Brain microvascular endothelial cell (primary cell): ENCODE data around the gene NQO1.

Experiments
- DNase-seq: peaks from one replicate; pipeline ENCODE4 v3.0.0-alpha.2; 2020
- H3K27ac ChIP-seq: fragments of 250-450 bp; sonication (Bioruptor Pico); 2 replicates; pipeline ENCODE4 v1.5.1; 2020; ENCODE audit warnings: mild to moderate bottlenecking, moderate library complexity
- H3K27me3 ChIP-seq: fragments of 250-450 bp; sonication (Bioruptor Pico); replicated peaks from 2 replicates; pipeline ENCODE4 v1.5.1; 2020; ENCODE audit warnings: mild to moderate bottlenecking
- H3K36me3 ChIP-seq: fragments of 250-450 bp; sonication (Bioruptor Pico); replicated peaks from 2 replicates; pipeline ENCODE4 v1.5.1; 2020; ENCODE audit warnings: mild to moderate bottlenecking
- H3K4me3 ChIP-seq: 2 replicates; pipeline ENCODE4 v1.5.1; 2011; ENCODE audit warnings: low read depth, mild to moderate bottlenecking, control low read depth, low read length, moderate library complexity
- in situ Hi-C: cut with HindIII; loops from 2 replicates; pipeline ENCODE4 v1.10.0; 2017; ENCODE audit warnings: low sequenced_read_pairs, low pct_ligation_motif_present
- TF ChIP-seq, protein P1 (sequence below): IDR thresholded peaks from 2 replicates; pipeline ENCODE4 v1.5.1; 2011; ENCODE audit warnings: low read depth, mild to moderate bottlenecking, moderate library complexity, low read length, control low read depth, inconsistent platforms; ENCODE audit errors: missing control alignments

Gene NQO1

DNA sequence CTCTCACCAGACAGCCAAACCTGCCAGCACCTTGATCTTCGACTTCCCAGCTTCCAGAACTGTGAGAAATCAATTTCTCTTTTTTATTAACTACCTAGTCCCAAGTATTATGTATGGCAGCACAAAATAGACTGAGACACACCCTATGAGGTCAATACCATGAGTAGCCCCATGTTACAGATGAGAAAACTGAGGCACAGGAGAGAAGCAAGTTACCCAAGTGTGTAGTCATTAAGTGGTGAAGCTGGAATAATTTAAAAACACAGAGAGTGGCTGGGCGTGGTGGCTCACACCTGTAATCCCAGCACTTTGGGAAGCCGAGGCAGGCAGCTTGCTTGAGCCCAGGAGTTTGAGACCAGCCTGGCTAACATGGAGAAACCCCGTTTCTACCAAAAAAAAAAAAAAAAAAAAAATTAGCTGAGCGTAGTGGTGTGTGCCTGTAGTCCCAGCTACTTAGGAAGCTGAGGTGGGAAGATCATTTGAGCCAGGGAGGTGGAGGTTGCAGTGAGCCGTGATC, 4.9 kb downstream of the NQO1 start:
- H3K27ac ChIP-seq = no peak overlapping the region
- no peaks in the 10 kb centered on the region for H3K27me3 ChIP-seq
- in situ Hi-C loops = no loop called here
- TF ChIP-seq, protein P1, sequence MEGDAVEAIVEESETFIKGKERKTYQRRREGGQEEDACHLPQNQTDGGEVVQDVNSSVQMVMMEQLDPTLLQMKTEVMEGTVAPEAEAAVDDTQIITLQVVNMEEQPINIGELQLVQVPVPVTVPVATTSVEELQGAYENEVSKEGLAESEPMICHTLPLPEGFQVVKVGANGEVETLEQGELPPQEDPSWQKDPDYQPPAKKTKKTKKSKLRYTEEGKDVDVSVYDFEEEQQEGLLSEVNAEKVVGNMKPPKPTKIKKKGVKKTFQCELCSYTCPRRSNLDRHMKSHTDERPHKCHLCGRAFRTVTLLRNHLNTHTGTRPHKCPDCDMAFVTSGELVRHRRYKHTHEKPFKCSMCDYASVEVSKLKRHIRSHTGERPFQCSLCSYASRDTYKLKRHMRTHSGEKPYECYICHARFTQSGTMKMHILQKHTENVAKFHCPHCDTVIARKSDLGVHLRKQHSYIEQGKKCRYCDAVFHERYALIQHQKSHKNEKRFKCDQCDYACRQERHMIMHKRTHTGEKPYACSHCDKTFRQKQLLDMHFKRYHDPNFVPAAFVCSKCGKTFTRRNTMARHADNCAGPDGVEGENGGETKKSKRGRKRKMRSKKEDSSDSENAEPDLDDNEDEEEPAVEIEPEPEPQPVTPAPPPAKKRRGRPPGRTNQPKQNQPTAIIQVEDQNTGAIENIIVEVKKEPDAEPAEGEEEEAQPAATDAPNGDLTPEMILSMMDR = no peak
- DNase-seq = no peak
- H3K36me3 ChIP-seq = peaks cover 21% of the 10 kb centered on the region
- H3K4me3 ChIP-seq = no peak overlapping the region

DNA sequence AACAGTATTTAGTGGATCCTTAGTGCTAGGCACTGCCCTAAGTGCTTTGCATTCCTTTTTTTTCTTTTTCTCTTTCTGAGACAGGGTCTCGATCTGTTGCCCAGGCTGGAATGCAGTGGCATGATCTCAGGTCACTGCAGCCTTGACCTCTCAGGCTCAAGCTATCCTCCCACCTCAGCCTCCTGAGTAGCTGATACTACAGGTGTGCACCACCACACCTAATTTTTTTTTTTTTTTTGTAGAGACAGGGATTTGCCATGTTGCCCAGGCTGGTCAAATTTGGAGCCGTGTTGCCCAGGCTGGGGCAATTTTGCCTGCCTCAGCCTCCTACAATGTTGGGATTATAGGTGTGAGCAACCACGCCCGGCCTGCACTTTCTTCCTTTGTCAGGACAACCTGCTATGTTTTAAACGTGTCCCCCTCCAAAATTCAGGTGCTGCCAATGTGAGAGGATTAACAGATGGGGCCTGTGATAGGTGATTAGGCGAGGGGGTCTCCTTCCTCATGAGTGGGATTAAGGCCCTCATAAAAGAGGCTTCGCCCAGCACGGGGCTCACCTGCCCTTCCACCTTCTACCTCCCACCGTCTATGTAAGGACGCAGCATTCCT, 5.4 kb downstream of the NQO1 start:
- no peak for DNase-seq
- TF ChIP-seq, protein P1 = no peak
- H3K27me3 ChIP-seq = no peaks in the 10 kb centered on the region
- H3K27ac ChIP-seq = no peak overlapping the region
- in situ Hi-C loops = no loop called here
- peaks cover 21% of the 10 kb centered on the region for H3K36me3 ChIP-seq
- no peak overlapping the region for H3K4me3 ChIP-seq

DNA sequence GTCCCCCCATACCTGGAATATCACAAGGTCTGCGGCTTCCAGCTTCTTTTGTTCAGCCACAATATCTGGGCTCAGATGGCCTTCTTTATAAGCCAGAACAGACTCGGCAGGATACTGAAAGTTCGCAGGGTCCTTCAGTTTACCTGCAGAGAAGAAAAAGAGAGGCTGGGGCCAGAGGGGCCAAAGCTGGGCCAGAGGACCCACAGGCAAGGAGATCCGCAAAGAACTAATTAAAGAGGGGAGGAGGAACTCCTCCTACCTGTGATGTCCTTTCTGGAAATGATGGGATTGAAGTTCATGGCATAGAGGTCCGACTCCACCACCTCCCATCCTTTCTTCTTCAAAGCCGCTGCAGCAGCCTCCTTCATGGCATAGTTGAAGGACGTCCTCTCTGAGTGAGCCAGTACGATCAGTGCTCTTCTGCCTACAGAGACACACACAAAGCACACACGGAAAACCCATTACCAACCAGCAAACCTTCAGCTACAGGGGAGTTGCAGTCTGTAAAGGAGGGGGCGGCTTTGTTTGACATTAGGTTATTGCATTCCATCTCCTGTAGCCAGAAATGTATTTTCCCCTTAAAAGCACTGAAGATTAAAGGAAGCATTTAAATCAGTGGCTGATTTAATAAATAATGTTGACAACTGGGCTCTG, 8.1 kb downstream of the NQO1 start:
- no peak for DNase-seq
- no peak overlapping the region for H3K27ac ChIP-seq
- H3K36me3 ChIP-seq = peaks cover 39% of the 10 kb centered on the region
- no peaks in the 10 kb centered on the region for H3K27me3 ChIP-seq
- TF ChIP-seq, protein P1 = no peak
- in situ Hi-C loops = no loop called here
- H3K4me3 ChIP-seq = no peak overlapping the region

DNA sequence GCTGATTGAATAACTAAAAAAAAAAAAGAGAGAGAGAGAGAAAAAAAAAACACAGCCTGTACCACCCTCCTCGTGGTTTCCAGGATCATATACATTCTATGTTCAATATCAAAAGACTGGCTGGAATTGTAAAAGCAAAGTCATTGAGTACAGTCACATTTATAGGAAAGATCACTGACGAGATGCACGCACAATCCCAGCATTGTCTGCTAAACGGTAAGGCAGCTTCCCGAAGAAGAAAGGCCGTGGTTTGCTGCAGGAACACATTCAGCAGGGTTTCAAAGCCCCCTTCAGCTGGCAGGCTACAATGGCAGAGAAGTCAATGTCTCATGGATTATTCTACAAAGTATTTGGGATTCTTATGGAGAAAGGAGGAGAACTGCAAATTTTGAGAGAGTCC, 9.3 kb downstream of the NQO1 start:
- no peak overlapping the region for H3K27ac ChIP-seq
- TF ChIP-seq, protein P1 = no peak
- in situ Hi-C loops = no loop called here
- DNase-seq = no peak
- H3K27me3 ChIP-seq = no peaks in the 10 kb centered on the region
- H3K36me3 ChIP-seq = peaks cover 50% of the 10 kb centered on the region
- no peak overlapping the region for H3K4me3 ChIP-seq

DNA sequence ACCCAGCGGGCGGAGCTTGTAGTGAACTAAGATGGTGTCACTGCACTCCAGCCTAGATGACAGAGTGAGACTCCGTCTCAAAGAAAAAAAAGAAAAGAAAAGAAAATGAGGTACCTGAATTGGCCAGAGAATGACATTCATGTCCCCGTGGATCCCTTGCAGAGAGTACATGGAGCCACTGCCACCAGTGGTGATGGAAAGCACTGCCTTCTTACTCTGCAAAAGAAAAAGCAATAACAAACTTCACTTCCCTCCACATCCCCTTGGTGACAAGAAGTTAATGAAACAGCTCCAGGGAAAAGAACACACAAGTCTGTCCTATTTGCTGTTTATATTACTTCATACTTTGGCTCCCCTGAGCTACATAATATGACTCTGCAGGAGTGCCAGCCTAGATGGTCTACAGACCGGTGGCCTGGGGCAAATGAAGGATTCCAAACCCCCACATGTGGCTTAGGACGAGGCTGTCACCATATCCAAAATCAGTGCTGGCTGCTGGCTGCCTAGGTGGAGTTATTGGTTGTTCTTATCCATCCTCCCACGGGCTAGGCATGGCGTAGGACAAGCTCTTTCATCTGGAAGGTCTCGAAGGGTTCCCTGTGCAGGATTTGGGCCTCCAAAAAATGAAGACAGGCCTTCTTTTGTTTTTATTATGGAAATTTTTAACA, 13.3 kb downstream of the NQO1 start:
- TF ChIP-seq, protein P1 = no peak
- Histone ChIP-seq H3K27me3 (no peaks in the 10 kb centered on the region), H3K27ac (no peak overlapping the region), H3K36me3 (peaks cover 64% of the 10 kb centered on the region), H3K4me3 (no peak overlapping the region)
- in situ Hi-C loops = no loop called here
- DNase-seq = no peak
